ENCODE measurements around the gene C1orf116.

C1orf116 gene

GRCh38 chr1:207007352-207008033 is 25.1 kb downstream of the C1orf116 start:
- peak; percentile 86 for ATAC-seq
- TF ChIP-seq, protein P1, sequence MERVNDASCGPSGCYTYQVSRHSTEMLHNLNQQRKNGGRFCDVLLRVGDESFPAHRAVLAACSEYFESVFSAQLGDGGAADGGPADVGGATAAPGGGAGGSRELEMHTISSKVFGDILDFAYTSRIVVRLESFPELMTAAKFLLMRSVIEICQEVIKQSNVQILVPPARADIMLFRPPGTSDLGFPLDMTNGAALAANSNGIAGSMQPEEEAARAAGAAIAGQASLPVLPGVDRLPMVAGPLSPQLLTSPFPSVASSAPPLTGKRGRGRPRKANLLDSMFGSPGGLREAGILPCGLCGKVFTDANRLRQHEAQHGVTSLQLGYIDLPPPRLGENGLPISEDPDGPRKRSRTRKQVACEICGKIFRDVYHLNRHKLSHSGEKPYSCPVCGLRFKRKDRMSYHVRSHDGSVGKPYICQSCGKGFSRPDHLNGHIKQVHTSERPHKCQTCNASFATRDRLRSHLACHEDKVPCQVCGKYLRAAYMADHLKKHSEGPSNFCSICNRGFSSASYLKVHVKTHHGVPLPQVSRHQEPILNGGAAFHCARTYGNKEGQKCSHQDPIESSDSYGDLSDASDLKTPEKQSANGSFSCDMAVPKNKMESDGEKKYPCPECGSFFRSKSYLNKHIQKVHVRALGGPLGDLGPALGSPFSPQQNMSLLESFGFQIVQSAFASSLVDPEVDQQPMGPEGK (CRISPR knock-in tag; IDR thresholded peaks at IDR 0.05; ENCODE audit: borderline replicate concordance): peak; percentile 68; the same call in 1 of the 2 replicates
- no peak for TF ChIP-seq ARNTL (CRISPR knock-in tag; IDR thresholded peaks at IDR 0.05; ENCODE audit: borderline replicate concordance, low read depth)
- no peak for TF ChIP-seq CREB5 (CRISPR knock-in tag; IDR thresholded peaks at IDR 0.05; ENCODE audit: low read depth)
- no peak for TF ChIP-seq TSHZ2 (CRISPR knock-in tag; IDR thresholded peaks at IDR 0.05)
- TF ChIP-seq CSDC2 (CRISPR knock-in tag; IDR thresholded peaks at IDR 0.05): no peak
- TF ChIP-seq SNAI2 (CRISPR knock-in tag; IDR thresholded peaks at IDR 0.05): no peak
- TF ChIP-seq, protein P2, sequence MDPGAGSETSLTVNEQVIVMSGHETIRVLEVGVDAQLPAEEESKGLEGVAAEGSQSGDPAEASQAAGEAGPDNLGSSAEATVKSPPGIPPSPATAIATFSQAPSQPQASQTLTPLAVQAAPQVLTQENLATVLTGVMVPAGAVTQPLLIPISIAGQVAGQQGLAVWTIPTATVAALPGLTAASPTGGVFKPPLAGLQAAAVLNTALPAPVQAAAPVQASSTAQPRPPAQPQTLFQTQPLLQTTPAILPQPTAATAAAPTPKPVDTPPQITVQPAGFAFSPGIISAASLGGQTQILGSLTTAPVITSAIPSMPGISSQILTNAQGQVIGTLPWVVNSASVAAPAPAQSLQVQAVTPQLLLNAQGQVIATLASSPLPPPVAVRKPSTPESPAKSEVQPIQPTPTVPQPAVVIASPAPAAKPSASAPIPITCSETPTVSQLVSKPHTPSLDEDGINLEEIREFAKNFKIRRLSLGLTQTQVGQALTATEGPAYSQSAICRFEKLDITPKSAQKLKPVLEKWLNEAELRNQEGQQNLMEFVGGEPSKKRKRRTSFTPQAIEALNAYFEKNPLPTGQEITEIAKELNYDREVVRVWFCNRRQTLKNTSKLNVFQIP (CRISPR knock-in tag; IDR thresholded peaks at IDR 0.05; ENCODE audit: borderline replicate concordance, low read depth): no peak; the same call in 1 of the 2 replicates
- no peak for TF ChIP-seq ZFP30 (CRISPR knock-in tag; IDR thresholded peaks at IDR 0.05)
- TF ChIP-seq ZNF565 (CRISPR knock-in tag; conservative IDR thresholded peaks at IDR 0.05; ENCODE audit: low read depth): no peak
- 0 out of 2 replicates have a peak, but pooled peaks have one; percentile 22 for TF ChIP-seq ZC3H10 (CRISPR knock-in tag; IDR thresholded peaks at IDR 0.05)
- no peak for TF ChIP-seq BACH2 (CRISPR knock-in tag; IDR thresholded peaks at IDR 0.05; ENCODE audit: borderline replicate concordance)
- peak; percentile 74; the same call in 1 of the 2 replicates for TF ChIP-seq TOX (CRISPR knock-in tag; IDR thresholded peaks at IDR 0.05; ENCODE audit: borderline replicate concordance)
- no peak for TF ChIP-seq TCF4 (CRISPR knock-in tag; IDR thresholded peaks at IDR 0.05; ENCODE audit: borderline replicate concordance)
- TF ChIP-seq PPARA (CRISPR knock-in tag; IDR thresholded peaks at IDR 0.05; ENCODE audit: borderline replicate concordance): no peak
- TF ChIP-seq, protein P3, sequence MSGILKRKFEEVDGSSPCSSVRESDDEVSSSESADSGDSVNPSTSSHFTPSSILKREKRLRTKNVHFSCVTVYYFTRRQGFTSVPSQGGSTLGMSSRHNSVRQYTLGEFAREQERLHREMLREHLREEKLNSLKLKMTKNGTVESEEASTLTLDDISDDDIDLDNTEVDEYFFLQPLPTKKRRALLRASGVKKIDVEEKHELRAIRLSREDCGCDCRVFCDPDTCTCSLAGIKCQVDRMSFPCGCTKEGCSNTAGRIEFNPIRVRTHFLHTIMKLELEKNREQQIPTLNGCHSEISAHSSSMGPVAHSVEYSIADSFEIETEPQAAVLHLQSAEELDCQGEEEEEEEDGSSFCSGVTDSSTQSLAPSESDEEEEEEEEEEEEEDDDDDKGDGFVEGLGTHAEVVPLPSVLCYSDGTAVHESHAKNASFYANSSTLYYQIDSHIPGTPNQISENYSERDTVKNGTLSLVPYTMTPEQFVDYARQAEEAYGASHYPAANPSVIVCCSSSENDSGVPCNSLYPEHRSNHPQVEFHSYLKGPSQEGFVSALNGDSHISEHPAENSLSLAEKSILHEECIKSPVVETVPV (CRISPR knock-in tag; IDR thresholded peaks at IDR 0.05): no peak
- no peak for TF ChIP-seq OSR1 (CRISPR knock-in tag; IDR thresholded peaks at IDR 0.05)
- TF ChIP-seq ZFP3 (CRISPR knock-in tag; IDR thresholded peaks at IDR 0.05): no peak
- no peak for TF ChIP-seq ZNF70 (CRISPR knock-in tag; IDR thresholded peaks at IDR 0.05)
- no peak for TF ChIP-seq ESRRG (CRISPR knock-in tag; IDR thresholded peaks at IDR 0.05)
- TF ChIP-seq ZNF8 (CRISPR knock-in tag; IDR thresholded peaks at IDR 0.05): no peak
- peak; percentile 78 for TF ChIP-seq ISL1 (CRISPR knock-in tag; IDR thresholded peaks at IDR 0.05)
- no peak for TF ChIP-seq RARB (CRISPR knock-in tag; IDR thresholded peaks at IDR 0.05)
- no peak for TF ChIP-seq GLIS3 (CRISPR knock-in tag; IDR thresholded peaks at IDR 0.05)

GRCh38 chr1:207006914-207007313 is 25.6 kb downstream of the C1orf116 start:
- TF ChIP-seq TSHZ2 (CRISPR knock-in tag; IDR thresholded peaks at IDR 0.05) (no peak), ZNF70 (CRISPR knock-in tag; IDR thresholded peaks at IDR 0.05) (no peak), CREB5 (CRISPR knock-in tag; IDR thresholded peaks at IDR 0.05; ENCODE audit: low read depth) (no peak), SNAI2 (CRISPR knock-in tag; IDR thresholded peaks at IDR 0.05) (no peak), ZNF565 (CRISPR knock-in tag; conservative IDR thresholded peaks at IDR 0.05; ENCODE audit: low read depth) (no peak), TOX (CRISPR knock-in tag; IDR thresholded peaks at IDR 0.05; ENCODE audit: borderline replicate concordance) (no peak), GLIS3 (CRISPR knock-in tag; IDR thresholded peaks at IDR 0.05) (no peak), TCF4 (CRISPR knock-in tag; IDR thresholded peaks at IDR 0.05; ENCODE audit: borderline replicate concordance) (no peak)
- TF ChIP-seq, protein P3 (CRISPR knock-in tag; IDR thresholded peaks at IDR 0.05): no peak
- no peak; the same call in 1 of the 3 replicates for ATAC-seq

All from SK-N-SH treated with all-trans-retinoic acid at 6 μM for 48 hours (cell line).